Endodermal cell (in vitro differentiated cells): ENCODE data around the gene ALS2CL. TPM values are rescaled to one million over a fixed set of nuclear protein-coding genes. Genes with fewer than 3 reads are reported as not detected.

Experiments used
- DNase-seq: peaks from one replicate; pipeline ENCODE4 v3.0.0-alpha.2; 2017
- H3K27ac ChIP-seq: 2 replicates; pipeline ENCODE4 v1.5.1; 2013; ENCODE audit warnings: mild to moderate bottlenecking, low read depth, low read length, moderate library complexity
- H3K27me3 ChIP-seq: 2 replicates; pipeline ENCODE4 v1.6.1; 2013; ENCODE audit warnings: mild to moderate bottlenecking, low read length, moderate library complexity; ENCODE audit not compliant: insufficient read depth, control insufficient read depth, poor library complexity, severe bottlenecking
- H3K36me3 ChIP-seq: 2 replicates; pipeline ENCODE4 v1.7.0; 2013; ENCODE audit warnings: mild to moderate bottlenecking, low read length, moderate library complexity; ENCODE audit not compliant: control insufficient read depth, insufficient read depth
- H3K4me1 ChIP-seq: one replicate; pipeline ENCODE4 v1.7.0; 2013; ENCODE audit warnings: low read length; ENCODE audit not compliant: control insufficient read depth, insufficient read depth
- H3K4me3 ChIP-seq: 2 replicates; pipeline ENCODE4 v1.5.1; 2013; ENCODE audit warnings: mild to moderate bottlenecking, low read length, moderate library complexity
- H3K9ac ChIP-seq: 2 replicates; pipeline ENCODE4 v1.6.1; 2013; ENCODE audit warnings: mild to moderate bottlenecking, low read length, moderate library complexity; ENCODE audit not compliant: poor library complexity, severe bottlenecking; ENCODE audit errors: extremely low read depth
- H3K9me3 ChIP-seq: 2 replicates; pipeline ENCODE4 v1.6.1; 2013; ENCODE audit warnings: mild to moderate bottlenecking, low read length, moderate library complexity; ENCODE audit not compliant: control insufficient read depth
- H3K27ac Mint-ChIP-seq: 2 replicates; pipeline ENCODE4 v1.8.0; 2020; ENCODE audit warnings: mixed read lengths
- H3K27me3 Mint-ChIP-seq: 2 replicates; pipeline ENCODE4 v1.8.0; 2021; ENCODE audit warnings: mild to moderate bottlenecking, mixed read lengths; ENCODE audit not compliant: insufficient read depth
- H3K36me3 Mint-ChIP-seq: 2 replicates; pipeline ENCODE4 v1.8.0; 2020; ENCODE audit warnings: low read depth, mixed read lengths
- H3K4me1 Mint-ChIP-seq: 2 replicates; pipeline ENCODE4 v1.8.0; 2020; ENCODE audit warnings: mixed read lengths
- H3K4me3 Mint-ChIP-seq: 2 replicates; pipeline ENCODE4 v1.8.0; 2020; ENCODE audit warnings: mild to moderate bottlenecking, moderate library complexity, mixed read lengths
- H3K9me3 Mint-ChIP-seq: 2 replicates; pipeline ENCODE4 v1.8.0; 2020; ENCODE audit warnings: mild to moderate bottlenecking, mixed read lengths
- WGBS, 2 experiments: methylation state at CpG; one replicate each; pipeline versions ENCODE4 v1.1.5 to v1.1.7; 2013; ENCODE audit warnings: missing lambda C conversion rate in 2 of 2, mixed read lengths in 1 of 2; ENCODE audit not compliant: insufficient coverage in 1 of 2, insufficient read length in 1 of 2; 5-methylcytosine and 5-hydroxymethylcytosine counted together
- total RNA-seq, 2 donors: library from RNA; stranded (reverse); fragmentation: NEBNext Ultra II Directional in 1 of 2; extraction: Animal tissue kit (Norgen Biotek cat#: 25700) in 1 of 2; gene quantifications; 2 replicates in 1 of 2; 3 replicates in 1 of 2; pipeline ENCODE4 v1.2.1, GENCODE V29; 2021
- TF ChIP-seq, protein P1 (sequence below): fragments of 200-600 bp; sonication (generic); conservative IDR thresholded peaks from 2 replicates; pipeline ENCODE4 v1.5.0; 2021; ENCODE audit warnings: antibody characterized with exemption, mild to moderate bottlenecking

Gene ALS2CL
- total RNA-seq, 2 donors from 2014 or later, result 8.9 to 20.8 TPM

DNA sequence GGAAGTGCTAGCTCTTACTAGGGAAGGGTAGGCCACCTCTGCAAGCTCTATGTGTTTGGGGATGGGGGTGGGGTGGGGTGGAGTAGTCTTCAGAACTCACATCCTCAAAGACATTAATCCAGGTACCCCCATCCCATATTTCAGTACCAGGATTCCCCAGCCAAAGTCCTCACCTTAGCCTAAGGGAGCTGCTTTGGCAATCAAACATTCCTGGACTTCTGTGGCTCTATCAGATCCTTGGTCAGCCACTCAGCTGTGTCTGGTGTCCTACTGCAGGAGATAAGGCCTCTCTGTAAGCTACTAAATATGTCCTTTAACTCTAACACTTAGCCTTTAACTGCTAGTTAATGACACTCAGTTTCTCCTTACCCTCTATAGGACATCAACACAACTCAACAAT lies 54.3 kb downstream of the ALS2CL start:
- Histone ChIP-seq H3K4me1 (peaks cover 3% of the 10 kb centered on the region), H3K9ac (no peak overlapping the region), H3K27me3 (no peaks in the 10 kb centered on the region), H3K27ac (no peak overlapping the region), H3K36me3 (no peaks in the 10 kb centered on the region), H3K4me3 (peak overlapping the region; percentile 65), H3K9me3 (peaks cover 28% of the 10 kb centered on the region)
- Mint-ChIP-seq H3K36me3 (no peaks in the 10 kb centered on the region), H3K4me3 (no peak overlapping the region), H3K27ac (no peak overlapping the region), H3K27me3 (peaks cover 10% of the 10 kb centered on the region), H3K4me1 (peaks cover 7% of the 10 kb centered on the region), H3K9me3 (peaks cover 29% of the 10 kb centered on the region)
- no peak for DNase-seq
- TF ChIP-seq, protein P1, sequence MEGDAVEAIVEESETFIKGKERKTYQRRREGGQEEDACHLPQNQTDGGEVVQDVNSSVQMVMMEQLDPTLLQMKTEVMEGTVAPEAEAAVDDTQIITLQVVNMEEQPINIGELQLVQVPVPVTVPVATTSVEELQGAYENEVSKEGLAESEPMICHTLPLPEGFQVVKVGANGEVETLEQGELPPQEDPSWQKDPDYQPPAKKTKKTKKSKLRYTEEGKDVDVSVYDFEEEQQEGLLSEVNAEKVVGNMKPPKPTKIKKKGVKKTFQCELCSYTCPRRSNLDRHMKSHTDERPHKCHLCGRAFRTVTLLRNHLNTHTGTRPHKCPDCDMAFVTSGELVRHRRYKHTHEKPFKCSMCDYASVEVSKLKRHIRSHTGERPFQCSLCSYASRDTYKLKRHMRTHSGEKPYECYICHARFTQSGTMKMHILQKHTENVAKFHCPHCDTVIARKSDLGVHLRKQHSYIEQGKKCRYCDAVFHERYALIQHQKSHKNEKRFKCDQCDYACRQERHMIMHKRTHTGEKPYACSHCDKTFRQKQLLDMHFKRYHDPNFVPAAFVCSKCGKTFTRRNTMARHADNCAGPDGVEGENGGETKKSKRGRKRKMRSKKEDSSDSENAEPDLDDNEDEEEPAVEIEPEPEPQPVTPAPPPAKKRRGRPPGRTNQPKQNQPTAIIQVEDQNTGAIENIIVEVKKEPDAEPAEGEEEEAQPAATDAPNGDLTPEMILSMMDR, result no peak

DNA sequence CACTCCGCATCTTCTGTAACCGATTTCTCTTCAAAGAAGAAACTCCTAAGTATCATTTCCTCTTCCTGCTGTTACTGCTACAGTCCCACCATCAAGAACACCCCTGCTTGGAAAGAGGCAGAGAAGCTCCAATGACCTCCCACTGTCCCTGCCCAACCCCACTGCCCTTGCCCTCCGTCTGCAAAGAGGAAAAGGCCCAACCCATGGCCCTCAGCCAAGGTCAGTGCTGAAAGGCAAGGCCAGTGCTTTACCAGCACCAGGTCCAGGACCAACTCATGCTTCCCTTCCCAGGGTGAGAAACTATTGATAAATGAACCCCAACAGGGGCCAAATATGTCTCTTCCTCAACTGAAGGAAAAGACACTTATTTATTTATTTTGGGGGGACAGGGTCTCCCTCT lies 58.6 kb downstream of the ALS2CL start:
- no peak overlapping the region for H3K4me3 Mint-ChIP-seq
- Histone ChIP-seq H3K9ac (no peak overlapping the region), H3K4me3 (no peak overlapping the region), H3K9me3 (peaks cover 8% of the 10 kb centered on the region), H3K27me3 (no peaks in the 10 kb centered on the region), H3K36me3 (no peaks in the 10 kb centered on the region), H3K4me1 (peaks cover 3% of the 10 kb centered on the region), H3K27ac (no peak overlapping the region)
- H3K27ac Mint-ChIP-seq, result no peak overlapping the region
- WGBS, 2 experiments, result 91% methylated on average over 3 of the region's 3 CpGs
- H3K27me3 Mint-ChIP-seq, result peaks cover 5% of the 10 kb centered on the region
- H3K9me3 Mint-ChIP-seq, result peaks cover 5% of the 10 kb centered on the region
- H3K4me1 Mint-ChIP-seq, result peaks cover 12% of the 10 kb centered on the region
- TF ChIP-seq, protein P1, result no peak
- DNase-seq, result no peak
- H3K36me3 Mint-ChIP-seq, result no peaks in the 10 kb centered on the region

DNA sequence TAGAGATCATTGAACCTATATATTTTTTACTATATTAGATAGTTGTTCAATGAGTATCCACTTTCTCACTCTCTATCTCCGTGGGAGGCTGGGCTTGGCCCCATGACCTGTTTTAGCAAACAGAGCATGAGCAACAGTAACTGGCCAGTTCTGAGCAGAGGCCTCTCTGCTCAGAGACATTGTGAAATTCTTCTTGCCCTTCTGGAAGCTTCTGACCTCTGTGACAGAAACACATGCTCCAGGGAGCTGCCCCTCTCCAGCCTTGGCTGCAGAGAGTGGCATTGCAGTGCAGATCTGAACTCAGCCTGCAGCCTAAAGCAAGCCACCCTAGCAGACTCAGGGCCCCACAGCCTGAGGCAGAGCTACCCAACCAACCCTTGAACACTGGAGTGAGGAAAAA lies 60.7 kb downstream of the ALS2CL start:
- no peak overlapping the region for H3K27ac Mint-ChIP-seq
- H3K4me3 Mint-ChIP-seq, result no peak overlapping the region
- WGBS, 2 experiments, result 80 to 91% methylated on average over 1 of the region's 1 CpG
- no peaks in the 10 kb centered on the region for H3K9me3 Mint-ChIP-seq
- TF ChIP-seq, protein P1, result no peak
- no peaks in the 10 kb centered on the region for H3K36me3 Mint-ChIP-seq
- no peak overlapping the region for H3K9ac ChIP-seq
- H3K4me1 Mint-ChIP-seq, result peaks cover 21% of the 10 kb centered on the region
- no peaks in the 10 kb centered on the region for H3K9me3 ChIP-seq
- no peak for DNase-seq
- H3K27me3 ChIP-seq, result no peaks in the 10 kb centered on the region
- H3K27me3 Mint-ChIP-seq, result peaks cover 5% of the 10 kb centered on the region
- H3K36me3 ChIP-seq, result no peaks in the 10 kb centered on the region
- peaks cover 10% of the 10 kb centered on the region for H3K4me1 ChIP-seq
- no peak overlapping the region for H3K27ac ChIP-seq
- no peak overlapping the region for H3K4me3 ChIP-seq
